ENCODE measurements around the gene PTGR2. TPM values are rescaled to one million over a fixed set of nuclear protein-coding genes. Genes with fewer than 3 reads are reported as not detected.
"Not testable (repeated sequence)": the region's sequence is repeated elsewhere in the genome, so short reads cannot be mapped to it uniquely, and the experiment has no call there.

PTGR2 gene
- total and polyA plus RNA-seq, 4 donors, result 4.2 to 9.5 (median 7.9) TPM

- H3K4me3 ChIP-seq (ENCODE audit: low read depth in 1 of 3, low read length in 3 of 3); H3K4me1 ChIP-seq (ENCODE audit: control insufficient read depth in 4 of 4, insufficient read depth in 4 of 4, low read length in 3 of 4); H3K9me3 ChIP-seq (ENCODE audit: control insufficient read depth in 4 of 4, low read length in 3 of 4); DNase-seq (ENCODE audit: low spot score); H3K9ac ChIP-seq (ENCODE audit: low read depth in 1 of 2, low read length in 2 of 2); H3K27me3 ChIP-seq (ENCODE audit: control insufficient read depth in 4 of 4, insufficient read depth in 4 of 4, low read length in 3 of 4); H3K27ac ChIP-seq (ENCODE audit: low read depth in 1 of 2, low read length in 2 of 2): not testable (repeated sequence)
- peaks cover 7 to 53% (median 43%) of the 10 kb centered on the region in 4 donors for H3K36me3 ChIP-seq (ENCODE audit: control insufficient read depth in 4 of 4, insufficient read depth in 3 of 4, low read depth in 1 of 4, low read length in 3 of 4)
- 83% methylated on average over 6 of the region's 6 CpGs for WGBS
Measured at GRCh38 chr14:73894180-73894687, 42.6 kb downstream of the PTGR2 start.

GRCh38 chr14:73895939-73896338, 44.3 kb downstream of the PTGR2 start:
- DNase-seq (ENCODE audit: low spot score), result no peak
- Histone ChIP-seq H3K9me3 (ENCODE audit: control insufficient read depth in 4 of 4, low read length in 3 of 4) (no peaks in the 10 kb centered on the region), H3K36me3 (ENCODE audit: control insufficient read depth in 4 of 4, insufficient read depth in 3 of 4, low read depth in 1 of 4, low read length in 3 of 4) (peaks cover 7 to 62% (median 50%) of the 10 kb centered on the region in 4 donors), H3K4me1 (ENCODE audit: control insufficient read depth in 4 of 4, insufficient read depth in 4 of 4, low read length in 3 of 4) (no peaks in the 10 kb centered on the region), H3K27ac (ENCODE audit: low read depth in 1 of 2, low read length in 2 of 2) (peak overlapping the region in 1 of 2 donors; percentile 38), H3K27me3 (ENCODE audit: control insufficient read depth in 4 of 4, insufficient read depth in 4 of 4, low read length in 3 of 4) (no peaks in the 10 kb centered on the region), H3K9ac (ENCODE audit: low read depth in 1 of 2, low read length in 2 of 2) (no peak overlapping the region), H3K4me3 (ENCODE audit: low read depth in 1 of 3, low read length in 3 of 3) (no peak overlapping the region)
- 72% methylated on average over 1 of the region's 1 CpG for WGBS
- TF ChIP-seq TAF1 (conservative IDR thresholded peaks at IDR 0.05), result no peak
- no peak for TF ChIP-seq FOXA1 (IDR thresholded peaks at IDR 0.05)
- TF ChIP-seq MAX (IDR thresholded peaks at IDR 0.05), result no peak
- TF ChIP-seq ZBTB33 (IDR thresholded peaks at IDR 0.05), result no peak
- TF ChIP-seq RAD21 (IDR thresholded peaks at IDR 0.05), result no peak
- TF ChIP-seq CTCF (IDR thresholded peaks at IDR 0.05; ENCODE audit: low read depth, low read length, missing input control), result no peak
- TF ChIP-seq JUND (IDR thresholded peaks at IDR 0.05), result no peak
- no peak for TF ChIP-seq EGR1 (IDR thresholded peaks at IDR 0.05; ENCODE audit: low read depth in 2 of 2)
- no peak for TF ChIP-seq RXRA (IDR thresholded peaks at IDR 0.05)
- TF ChIP-seq ATF3 (IDR thresholded peaks at IDR 0.05), result no peak
- TF ChIP-seq HNF4A (conservative IDR thresholded peaks at IDR 0.05), result no peak
- no peak for TF ChIP-seq HNF4G (IDR thresholded peaks at IDR 0.05)
- TF ChIP-seq GABPA (IDR thresholded peaks at IDR 0.05 in 1 of 2, conservative IDR thresholded peaks at IDR 0.05 in 1 of 2), result no peak
- no peak for TF ChIP-seq NR2F2 (IDR thresholded peaks at IDR 0.05)
- TF ChIP-seq FOXA2 (IDR thresholded peaks at IDR 0.05), result no peak
- TF ChIP-seq YY1 (IDR thresholded peaks at IDR 0.05), result no peak
- no peak for TF ChIP-seq REST (IDR thresholded peaks at IDR 0.05)
